Measurements from ENCODE around the gene SCMH1. TPM values are rescaled to one million over a fixed set of nuclear protein-coding genes. Genes with fewer than 3 reads are reported as not detected.

The SCMH1 gene
- total RNA-seq, 6 experiments from 2014 or later = 16.9 to 24.4 (median 21.7) TPM

- no peak for TF ChIP-seq CTCF (IDR thresholded peaks at IDR 0.05)
- no peak for DNase-seq
- Mint-ChIP-seq H3K4me1 (ENCODE audit: low read depth) (peaks cover 6% of the 10 kb centered on the region; the same call in 1 of the 2 replicates), H3K36me3 (ENCODE audit: low read depth) (peaks cover 39% of the 10 kb centered on the region), H3K4me3 (no peak overlapping the region), H3K27me3 (ENCODE audit: insufficient read depth) (peaks cover 2% of the 10 kb centered on the region), H3K27ac (no peak overlapping the region), H3K9me3 (peaks cover 18% of the 10 kb centered on the region)
Measured at GRCh38 chr1:41169799-41170180, 72.3 kb downstream of the SCMH1 start.

DNA sequence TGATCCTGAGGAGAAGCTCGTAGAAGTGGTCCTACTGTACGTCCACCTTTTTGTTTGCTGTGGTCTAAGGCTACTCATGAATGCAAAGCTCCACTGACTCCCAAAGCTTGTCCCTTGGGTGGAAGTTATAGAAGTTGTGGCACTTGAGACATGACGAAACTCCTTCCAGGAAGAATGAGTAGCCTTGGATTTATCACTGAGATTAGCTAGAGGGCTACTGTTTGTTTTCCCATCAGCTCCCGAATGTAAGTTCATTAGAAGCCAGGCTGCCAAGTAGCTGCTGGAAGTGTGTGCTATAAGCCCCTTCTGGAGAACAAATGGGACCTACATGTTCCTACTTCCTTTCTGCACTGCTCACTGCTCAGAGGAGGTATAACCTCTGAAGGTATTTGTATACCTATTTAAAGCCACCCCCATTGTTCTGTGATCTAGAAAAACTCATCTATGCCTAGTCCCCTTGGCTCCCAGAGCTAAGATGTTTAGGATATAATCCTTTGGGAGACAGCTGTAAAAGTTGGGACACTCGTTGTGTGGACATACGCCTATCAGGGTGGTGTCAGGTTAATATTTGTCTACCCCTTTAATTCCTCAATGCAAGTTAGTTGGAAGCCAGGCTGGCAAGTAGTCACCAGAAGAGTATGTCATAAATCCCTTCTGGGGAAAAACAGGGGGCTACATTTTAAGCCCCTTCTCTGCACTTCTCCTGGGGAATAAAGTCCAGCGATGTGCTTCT, 72.9 kb downstream of the SCMH1 start:
- Mint-ChIP-seq H3K36me3 (ENCODE audit: low read depth) (peaks cover 39% of the 10 kb centered on the region), H3K27ac (no peak overlapping the region), H3K27me3 (ENCODE audit: insufficient read depth) (peaks cover 2% of the 10 kb centered on the region), H3K9me3 (peaks cover 18% of the 10 kb centered on the region), H3K4me1 (ENCODE audit: low read depth) (peaks cover 6% of the 10 kb centered on the region; the same call in 1 of the 2 replicates), H3K4me3 (no peak overlapping the region)
- DNase-seq = no peak
- TF ChIP-seq CTCF (IDR thresholded peaks at IDR 0.05) = no peak

DNA sequence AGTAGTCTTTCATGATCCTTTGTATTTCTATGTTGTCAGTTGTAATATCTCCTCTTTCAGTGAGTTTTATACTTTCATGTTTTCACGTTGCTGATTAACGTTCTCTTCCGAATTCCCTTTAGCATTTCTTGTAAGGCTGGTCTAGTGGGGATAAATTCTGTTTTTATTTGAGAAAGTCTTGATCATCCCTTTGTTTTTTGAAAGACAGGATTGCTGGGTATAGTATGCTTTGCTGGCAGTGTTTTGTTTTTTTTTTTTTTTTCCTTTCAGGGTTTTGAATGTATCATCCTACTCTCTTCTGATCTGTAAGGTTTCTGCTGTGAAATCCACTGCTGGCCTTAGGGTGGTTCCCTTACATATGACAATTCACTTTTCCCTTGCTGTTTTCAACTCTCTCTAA, 74.4 kb downstream of the SCMH1 start:
- no peak overlapping the region for H3K4me3 Mint-ChIP-seq
- H3K27me3 Mint-ChIP-seq (ENCODE audit: insufficient read depth) = peaks cover 2% of the 10 kb centered on the region

DNA sequence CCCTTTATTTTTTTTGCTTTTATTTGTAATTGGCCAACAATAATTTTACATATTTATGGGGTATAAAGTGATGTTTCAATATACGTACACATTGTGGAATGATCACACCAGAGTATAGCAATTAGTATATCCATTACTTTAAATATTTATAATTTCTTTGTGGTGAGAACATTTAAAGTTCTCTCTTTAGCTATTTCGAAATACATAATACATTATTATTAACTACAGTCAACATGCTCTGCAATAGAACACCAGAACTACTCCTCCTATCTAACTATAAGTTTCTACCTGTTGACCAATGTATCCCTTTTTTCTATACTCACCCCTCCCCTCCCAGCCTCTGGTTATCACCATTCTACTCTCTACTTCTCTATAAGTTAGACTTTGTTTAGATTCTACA, 77.4 kb downstream of the SCMH1 start:
- Mint-ChIP-seq H3K27me3 (ENCODE audit: insufficient read depth) (peaks cover 2% of the 10 kb centered on the region; the same call in 1 of the 2 replicates), H3K27ac (no peak overlapping the region), H3K4me3 (no peak overlapping the region), H3K36me3 (ENCODE audit: low read depth) (peaks cover 27% of the 10 kb centered on the region), H3K4me1 (ENCODE audit: low read depth) (peaks cover 6% of the 10 kb centered on the region; the same call in 1 of the 2 replicates), H3K9me3 (peaks cover 18% of the 10 kb centered on the region)
- no peak for TF ChIP-seq CTCF (IDR thresholded peaks at IDR 0.05)
- DNase-seq = no peak

More for the DNA sequence above, 74.4 kb downstream of the SCMH1 start:
- DNase-seq = no peak
- TF ChIP-seq CTCF (IDR thresholded peaks at IDR 0.05) = no peak
- peaks cover 39% of the 10 kb centered on the region for H3K36me3 Mint-ChIP-seq (ENCODE audit: low read depth)
- H3K9me3 Mint-ChIP-seq = peaks cover 18% of the 10 kb centered on the region
- H3K27ac Mint-ChIP-seq = no peak overlapping the region
- peaks cover 6% of the 10 kb centered on the region; the same call in 1 of the 2 replicates for H3K4me1 Mint-ChIP-seq (ENCODE audit: low read depth)

DNA sequence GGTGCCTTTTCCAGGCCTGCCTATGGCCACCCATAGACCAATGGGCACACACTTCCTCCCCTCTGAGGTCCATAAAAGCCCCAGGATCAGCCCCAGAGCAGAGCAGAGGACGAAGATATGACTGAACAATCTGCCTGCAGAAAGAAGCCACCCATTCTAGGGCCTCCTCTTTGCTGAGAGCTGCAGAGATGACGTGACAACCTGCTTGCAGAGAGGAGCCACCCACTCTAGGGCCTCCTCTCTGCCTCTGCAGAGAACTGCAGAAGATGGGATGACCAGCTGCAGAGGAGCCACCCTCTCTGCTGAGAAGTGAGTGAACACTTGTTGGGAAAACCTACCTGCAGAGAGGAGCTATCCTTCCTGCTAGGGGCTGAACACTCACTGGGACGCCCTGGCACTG, 79.7 kb downstream of the SCMH1 start:
- no peaks in the 10 kb centered on the region for H3K27me3 Mint-ChIP-seq (ENCODE audit: insufficient read depth)
- no peak overlapping the region for H3K4me3 Mint-ChIP-seq
- TF ChIP-seq CTCF (IDR thresholded peaks at IDR 0.05) = no peak
- H3K4me1 Mint-ChIP-seq (ENCODE audit: low read depth) = peaks cover 13% of the 10 kb centered on the region
- H3K36me3 Mint-ChIP-seq (ENCODE audit: low read depth) = peaks cover 4% of the 10 kb centered on the region
- peaks cover 3% of the 10 kb centered on the region for H3K9me3 Mint-ChIP-seq
- DNase-seq = no peak
- no peak overlapping the region for H3K27ac Mint-ChIP-seq

Measured in HFFc6 (cell line).